KOPT-K1 (cell line): Measurements from ENCODE around the gene ETV6.
"Not testable (repeated sequence)": the region's sequence is repeated elsewhere in the genome, so short reads cannot be mapped to it uniquely, and the experiment has no call there.

Experiments used
- H3K27ac ChIP-seq: fragments of 200-600 bp; sonication (generic); 2 replicates; pipeline ENCODE4 v1.5.1; 2016; ENCODE audit warnings: antibody characterized with exemption, mild to moderate bottlenecking, low read depth, low read length; ENCODE audit not compliant: poor library complexity, severe bottlenecking
- H3K36me3 ChIP-seq: fragments of 200-600 bp; sonication (generic); 2 replicates; pipeline ENCODE4 v1.5.1; 2017; ENCODE audit warnings: antibody characterized with exemption, mild to moderate bottlenecking, low read length, moderate library complexity; ENCODE audit not compliant: insufficient read depth
- H3K9me3 ChIP-seq: fragments of 200-600 bp; sonication (generic); 2 replicates; pipeline ENCODE4 v1.5.1; 2017; ENCODE audit warnings: antibody characterized with exemption, low read length, mild to moderate bottlenecking; ENCODE audit not compliant: insufficient read depth, poor library complexity, severe bottlenecking

Gene ETV6

DNA sequence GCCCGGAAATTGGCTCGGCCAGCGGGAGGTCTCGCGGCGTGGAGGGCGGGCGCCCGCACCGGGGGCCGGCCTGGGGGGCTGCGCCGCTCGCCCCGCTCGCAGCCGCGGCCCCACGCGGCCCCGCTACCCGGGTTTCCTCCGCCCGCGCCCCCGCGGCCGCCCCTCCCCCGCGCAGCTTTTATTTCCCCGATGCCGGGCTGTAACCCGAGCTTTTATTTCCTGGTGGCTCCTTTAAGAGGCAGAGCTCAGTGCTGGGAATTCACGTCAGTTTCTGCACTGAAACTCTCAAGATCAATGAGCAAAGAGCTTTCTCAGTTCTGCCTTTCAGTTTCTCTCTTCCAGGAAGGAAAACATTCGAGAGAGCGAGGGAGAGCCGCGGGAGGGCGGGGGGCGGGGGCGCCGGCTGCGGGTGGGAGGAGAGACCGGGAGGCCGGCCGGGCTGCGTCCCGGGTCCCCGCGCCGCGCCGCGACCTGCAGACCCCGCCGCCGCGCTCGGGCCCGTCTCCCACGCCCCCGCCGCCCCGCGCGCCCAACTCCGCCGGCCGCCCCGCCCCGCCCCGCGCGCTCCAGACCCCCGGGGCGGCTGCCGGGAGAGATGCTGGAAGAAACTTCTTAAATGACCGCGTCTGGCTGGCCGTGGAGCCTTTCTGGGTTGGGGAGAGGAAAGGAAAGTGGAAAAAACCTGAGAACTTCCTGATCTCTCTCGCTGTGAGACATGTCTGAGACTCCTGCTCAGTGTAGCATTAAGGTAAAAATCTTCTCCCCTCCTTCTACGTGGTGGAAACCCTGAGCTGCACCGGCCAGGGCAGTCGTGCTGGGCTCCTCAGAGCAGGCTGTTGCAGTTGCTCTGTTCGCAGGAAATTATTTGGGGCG is at the start of gene ETV6:
Gene ETV6, plus strand, starts transcription at position 262 of the 873 bp plus-strand sequence. Its CDS starts 454 bp downstream, at position 716.
- Histone ChIP-seq H3K27ac (peak within 1 kb of the TSS; percentile 96), H3K9me3 (no peaks in the 10 kb centered on the region), H3K36me3 (no peaks in the 10 kb centered on the region)

DNA sequence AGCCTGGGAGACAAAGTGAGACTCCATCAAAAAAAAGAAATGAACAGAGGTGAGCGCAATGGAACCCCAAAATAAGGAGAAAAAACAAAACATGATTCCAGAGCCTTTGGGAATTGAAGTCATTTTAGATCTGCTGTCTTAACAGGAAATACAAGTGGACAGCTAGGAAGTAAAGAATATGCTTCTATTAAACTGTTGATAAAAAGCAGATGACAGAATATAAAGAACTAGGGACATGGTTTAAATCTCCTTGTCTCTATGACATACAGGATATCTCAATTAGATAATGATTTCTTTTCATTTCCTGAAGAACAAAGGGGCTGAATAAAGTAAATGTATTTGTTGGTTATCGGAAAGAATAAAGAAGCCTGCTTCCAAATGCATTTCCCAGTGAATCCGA is 49.3 kb upstream of the ETV6 start:
- no peaks in the 10 kb centered on the region for H3K9me3 ChIP-seq
- no peak overlapping the region for H3K27ac ChIP-seq

DNA sequence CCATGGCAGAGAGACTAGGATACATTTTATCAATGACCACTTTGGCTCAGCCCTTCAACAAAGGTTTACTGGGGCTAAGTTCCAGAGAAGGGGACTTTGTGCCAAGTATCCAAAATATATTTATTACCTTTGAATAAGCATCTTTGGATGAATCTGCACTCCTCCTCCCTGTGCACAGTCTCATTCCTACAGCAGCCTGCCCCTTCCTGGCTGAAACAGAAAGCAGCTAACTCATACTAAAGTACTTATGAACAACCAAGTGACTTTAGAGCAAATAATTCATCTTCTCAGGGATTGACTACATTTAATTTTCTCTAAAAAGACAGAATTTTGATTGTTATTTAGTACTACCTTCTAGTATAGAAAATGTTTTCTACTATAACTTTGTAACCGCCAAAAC is 47.8 kb upstream of the ETV6 start:
- Histone ChIP-seq H3K36me3 (no peaks in the 10 kb centered on the region), H3K27ac (peak overlapping the region; percentile 55), H3K9me3 (no peaks in the 10 kb centered on the region)

More for the DNA sequence above, 49.3 kb upstream of the ETV6 start:
- H3K36me3 ChIP-seq, result no peaks in the 10 kb centered on the region

DNA sequence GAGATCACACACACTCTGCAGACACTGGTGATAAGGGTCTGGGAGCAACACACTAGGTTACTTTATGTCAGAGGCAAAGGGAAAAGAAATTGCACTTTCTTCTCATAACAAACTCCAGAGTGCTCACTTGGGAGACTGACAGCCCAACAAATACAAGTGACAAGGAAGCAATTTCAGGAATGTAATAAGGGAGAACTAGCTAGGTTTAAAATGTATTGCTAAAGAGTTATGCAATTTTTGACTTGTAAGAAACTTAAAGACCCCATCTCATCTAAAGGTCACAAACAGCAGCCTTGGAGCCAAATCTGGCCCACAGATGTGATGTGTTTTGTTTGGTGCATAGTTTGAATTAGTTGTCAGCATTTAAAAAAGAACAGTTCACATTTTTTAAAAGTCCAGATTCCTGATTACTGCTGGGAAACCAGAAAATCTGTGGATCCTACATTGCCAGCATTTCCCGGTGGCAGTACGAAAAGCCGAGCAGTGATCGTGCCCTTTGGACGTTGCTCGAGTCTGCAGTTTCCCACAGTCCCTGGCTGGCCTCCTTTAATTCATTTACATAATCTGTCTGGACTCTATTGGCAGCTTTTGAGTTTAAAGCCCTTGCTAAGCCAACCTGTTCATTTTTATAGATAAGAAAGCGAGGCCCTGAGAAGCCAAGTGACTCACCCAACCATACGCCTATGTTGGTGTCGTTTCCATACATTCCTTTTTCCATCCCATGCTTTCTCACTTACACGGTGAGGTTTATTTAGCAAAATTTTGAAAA is 42.0 kb upstream of the ETV6 start:
- H3K27ac ChIP-seq, result no peak overlapping the region
- no peaks in the 10 kb centered on the region for H3K36me3 ChIP-seq
- H3K9me3 ChIP-seq, result no peaks in the 10 kb centered on the region

DNA sequence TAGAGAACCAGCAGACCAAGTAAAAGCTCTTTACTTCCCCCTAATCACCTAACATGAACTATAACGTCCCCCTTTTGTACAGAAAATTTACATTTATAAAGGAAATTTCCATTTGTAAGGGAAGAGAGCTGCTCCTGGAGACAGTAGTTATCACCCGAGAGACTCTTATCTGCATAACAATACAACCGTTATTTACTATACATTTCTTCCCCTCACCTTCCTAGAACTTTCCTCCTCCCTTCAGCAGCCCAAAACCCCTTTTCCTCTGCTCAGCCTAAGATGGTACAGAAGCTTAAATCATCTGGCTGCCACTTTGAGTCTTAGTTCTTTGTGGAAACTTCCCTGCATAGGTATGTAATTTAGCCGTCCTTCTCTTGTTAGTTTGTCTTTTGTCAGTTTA is 40.4 kb upstream of the ETV6 start:
- Histone ChIP-seq H3K36me3 (no peaks in the 10 kb centered on the region), H3K27ac (no peak overlapping the region), H3K9me3 (no peaks in the 10 kb centered on the region)

DNA sequence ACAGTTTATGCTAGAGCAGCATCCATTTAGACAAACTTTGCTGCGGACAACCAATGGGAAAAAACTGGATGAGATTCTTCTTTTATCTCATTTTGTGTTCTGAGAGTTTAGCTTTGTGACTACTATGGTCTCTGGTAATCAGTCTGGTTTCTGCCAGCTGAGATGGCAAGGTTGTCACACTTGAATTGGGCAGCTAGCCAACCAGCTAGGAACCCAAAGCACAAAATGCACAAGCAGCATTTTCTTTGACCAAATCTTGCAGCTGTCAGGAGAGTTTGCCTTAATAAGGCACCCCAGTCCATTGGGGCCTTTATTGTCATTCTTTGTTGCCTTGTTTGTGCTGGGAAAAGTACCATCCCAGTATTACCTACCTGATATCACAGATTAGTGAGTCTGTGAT is 34.0 kb upstream of the ETV6 start:
- Histone ChIP-seq H3K36me3 (no peaks in the 10 kb centered on the region), H3K9me3 (no peaks in the 10 kb centered on the region), H3K27ac (no peak overlapping the region)

DNA sequence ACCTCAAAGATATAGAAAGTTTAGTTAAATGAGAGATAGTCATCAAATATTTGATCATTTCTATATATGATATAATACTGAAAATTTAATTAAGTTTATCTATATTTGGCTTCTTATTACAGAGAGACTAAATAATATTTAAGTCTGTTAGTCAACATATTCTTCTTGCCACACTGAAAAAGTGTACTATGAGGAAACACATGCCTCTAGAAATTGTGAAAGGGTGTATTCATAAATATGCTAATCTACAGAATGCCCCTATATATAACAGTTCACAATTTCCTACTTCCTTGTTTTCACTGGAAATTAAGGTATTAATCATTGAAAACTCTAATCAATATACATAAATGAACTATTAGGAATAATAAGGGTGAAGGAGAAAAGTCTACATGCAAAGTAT is 31.4 kb upstream of the ETV6 start:
- Histone ChIP-seq H3K27ac (no peak overlapping the region), H3K9me3 (no peaks in the 10 kb centered on the region), H3K36me3 (no peaks in the 10 kb centered on the region)

DNA sequence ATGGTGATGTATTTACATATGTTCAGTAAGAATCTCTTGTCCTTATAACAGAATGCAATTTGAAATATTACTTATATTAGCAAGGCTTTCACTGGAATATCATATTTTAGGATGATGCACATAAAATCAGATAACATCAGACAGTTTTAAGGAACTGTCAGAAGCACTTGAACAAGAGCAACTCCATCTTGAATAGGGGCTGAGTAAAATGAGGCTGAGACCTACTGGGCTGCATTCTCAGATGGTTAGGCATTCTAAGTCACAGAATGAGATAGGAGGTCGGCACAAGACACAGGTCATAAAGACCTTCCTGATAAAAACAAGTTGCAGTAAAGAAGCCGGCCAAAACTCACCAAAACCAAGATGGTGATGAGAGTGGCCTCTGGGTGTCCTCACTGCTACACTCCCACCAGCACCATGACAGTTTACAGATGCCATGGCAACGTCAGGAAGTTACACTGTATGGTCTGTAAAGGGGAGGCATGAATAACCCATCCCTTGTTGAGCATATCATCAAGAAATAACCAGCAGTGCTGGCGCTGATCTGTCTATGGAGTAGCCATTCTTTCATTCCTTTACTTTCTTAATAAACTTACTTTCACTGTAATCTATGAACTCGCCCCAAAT is 27.6 kb upstream of the ETV6 start:
- H3K9me3 ChIP-seq, result no peaks in the 10 kb centered on the region
- no peaks in the 10 kb centered on the region for H3K36me3 ChIP-seq
- no peak overlapping the region for H3K27ac ChIP-seq

DNA sequence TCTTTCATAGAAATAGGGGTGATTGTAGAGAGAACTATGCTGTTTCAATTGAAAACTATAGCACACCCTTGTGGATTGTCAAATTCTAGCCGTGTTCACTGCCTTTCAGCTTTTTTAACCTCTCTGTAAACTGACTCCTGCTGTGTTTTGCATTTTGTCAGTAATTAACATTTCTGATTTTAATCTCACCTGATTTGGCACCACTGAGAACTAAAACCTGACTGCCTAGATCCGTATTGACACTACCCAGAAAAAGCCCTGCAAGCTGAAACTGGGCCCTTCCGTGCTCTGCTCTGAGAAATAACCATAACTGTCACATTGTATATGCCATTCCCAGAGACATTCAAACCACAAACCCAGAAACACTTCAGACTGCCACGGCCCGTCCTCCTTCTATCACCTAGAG is 26.6 kb upstream of the ETV6 start:
- Histone ChIP-seq H3K9me3 (no peaks in the 10 kb centered on the region), H3K27ac (peak overlapping the region; percentile 34), H3K36me3 (no peaks in the 10 kb centered on the region)

DNA sequence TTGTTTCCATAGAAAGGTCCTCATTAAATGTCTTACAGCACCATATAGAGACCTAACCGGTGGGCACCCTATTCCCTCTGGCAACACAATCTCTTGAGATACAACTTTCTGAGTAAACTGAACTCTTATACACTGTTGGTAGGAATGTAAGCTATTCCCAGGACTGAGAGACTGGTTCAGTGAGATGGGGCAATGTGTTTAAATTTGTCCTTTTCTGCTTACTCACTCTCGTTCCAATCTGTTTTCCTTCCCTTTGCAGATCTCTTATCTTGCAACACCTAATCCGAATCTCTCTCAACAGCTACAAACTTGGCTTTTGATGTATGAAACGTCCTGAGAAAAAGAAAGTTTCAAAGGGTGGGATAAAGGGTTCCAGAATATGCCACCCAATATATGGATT is 26.1 kb upstream of the ETV6 start:
- Histone ChIP-seq H3K27ac (peak overlapping the region; percentile 34), H3K9me3 (no peaks in the 10 kb centered on the region), H3K36me3 (no peaks in the 10 kb centered on the region)

DNA sequence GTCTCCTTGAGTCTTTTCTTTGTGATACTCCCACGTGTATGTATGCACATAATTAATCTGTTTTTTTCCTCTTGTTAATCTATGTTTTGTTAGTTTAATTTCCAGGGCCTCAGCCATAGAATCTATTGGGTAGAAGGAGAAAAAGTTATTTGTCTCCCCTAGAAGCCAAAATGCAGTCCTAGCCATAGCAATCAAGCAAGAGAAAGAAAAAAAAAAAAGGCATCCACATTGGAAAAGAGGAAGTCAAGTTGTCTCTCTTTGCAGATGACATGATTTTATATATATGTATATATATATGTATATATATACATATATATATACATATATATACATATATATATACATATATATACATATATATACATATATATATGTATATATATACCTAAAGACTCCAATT is 25.4 kb upstream of the ETV6 start:
- Histone ChIP-seq H3K27ac (no peak overlapping the region), H3K9me3 (no peaks in the 10 kb centered on the region), H3K36me3 (no peaks in the 10 kb centered on the region)

DNA sequence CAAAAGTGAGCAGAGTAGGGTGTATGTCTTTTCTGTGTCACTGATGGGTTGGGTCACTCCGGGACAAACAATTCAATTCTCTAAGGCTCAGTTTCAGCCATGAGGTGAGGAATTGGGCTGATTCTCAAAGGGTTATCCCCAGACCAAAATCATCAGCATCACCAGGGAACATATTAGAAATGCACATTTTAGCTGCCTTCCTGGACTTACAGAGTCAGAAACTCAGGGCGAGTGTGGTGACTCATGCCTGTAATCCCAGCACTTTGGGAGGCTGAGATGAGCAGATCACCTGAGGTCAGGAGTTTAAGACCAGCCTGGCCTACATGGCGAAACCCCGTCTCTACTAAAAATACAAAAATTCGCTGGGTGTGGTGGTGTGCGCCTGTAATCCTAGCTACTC is 21.8 kb upstream of the ETV6 start:
- H3K9me3 ChIP-seq, H3K27ac ChIP-seq, H3K36me3 ChIP-seq: not testable (repeated sequence)

DNA sequence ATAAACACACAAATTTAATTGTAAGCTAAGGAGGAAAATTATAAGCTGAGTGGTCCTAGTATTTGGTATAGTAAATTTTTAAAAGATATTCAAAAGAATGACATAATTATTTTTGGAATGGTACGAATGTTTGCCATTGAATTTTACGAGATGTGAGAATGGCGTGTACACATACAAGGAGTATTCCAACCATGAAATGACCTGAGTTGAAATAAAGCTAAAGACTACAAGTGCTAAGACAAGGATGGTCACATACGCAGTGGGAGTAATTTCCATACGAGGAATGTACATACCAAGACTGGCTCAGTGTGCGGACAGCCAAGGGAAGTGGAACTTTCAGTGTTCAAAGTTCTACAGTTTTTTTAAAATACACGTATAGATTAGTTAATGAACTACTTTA is 21.1 kb upstream of the ETV6 start:
- H3K36me3 ChIP-seq, result no peaks in the 10 kb centered on the region
- no peak overlapping the region for H3K27ac ChIP-seq
- H3K9me3 ChIP-seq, result no peaks in the 10 kb centered on the region

DNA sequence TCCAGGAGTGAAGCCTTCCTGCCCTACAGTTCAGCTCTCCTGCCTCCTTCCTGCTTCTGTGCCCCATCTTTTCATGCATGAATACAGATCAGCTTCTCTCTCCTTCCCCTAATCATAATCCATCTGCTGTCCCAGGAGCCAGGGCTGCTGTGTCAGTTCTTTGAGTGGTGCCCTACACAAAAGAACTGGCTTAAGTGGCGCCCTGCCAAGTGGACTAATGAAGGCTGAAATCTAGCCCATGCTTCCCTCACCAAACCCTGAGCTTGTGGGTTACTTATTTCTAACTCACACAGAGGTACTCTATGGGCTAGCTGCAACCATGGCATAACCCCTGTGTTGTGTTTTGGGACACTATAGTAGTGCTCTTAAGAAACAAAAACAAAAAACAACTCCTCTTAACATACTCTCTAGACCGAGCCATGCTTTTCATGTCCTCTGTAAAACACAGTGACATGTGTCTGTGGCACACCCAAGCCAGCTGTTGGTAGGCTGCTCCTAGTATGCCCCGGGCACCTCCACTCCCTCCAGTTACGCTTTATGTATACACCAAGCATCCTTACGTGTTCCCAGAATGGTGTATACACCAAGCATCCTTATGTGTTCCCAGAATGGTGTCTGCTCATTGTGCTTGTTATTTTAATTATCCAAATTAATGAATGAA is 19.3 kb upstream of the ETV6 start:
- no peaks in the 10 kb centered on the region for H3K36me3 ChIP-seq

DNA sequence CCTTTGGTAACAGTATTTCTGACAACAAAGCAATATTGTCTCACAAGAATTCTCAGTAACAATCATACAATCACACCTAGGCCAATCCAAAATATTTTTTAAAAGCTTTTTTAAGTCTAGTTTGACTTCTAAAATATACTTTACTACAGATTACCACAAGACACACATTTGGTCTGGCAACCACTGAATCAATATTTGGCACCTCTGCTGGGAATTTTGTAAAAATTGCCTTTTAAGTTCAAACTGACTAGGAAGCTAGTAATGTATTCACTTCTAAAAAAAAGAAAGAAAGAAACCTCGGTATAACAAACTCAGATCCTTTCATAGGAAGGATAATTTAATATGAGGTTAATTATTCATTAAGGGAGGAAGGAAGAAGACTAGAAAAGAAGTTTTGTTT is 18.2 kb upstream of the ETV6 start:
- Histone ChIP-seq H3K36me3 (no peaks in the 10 kb centered on the region), H3K9me3 (peaks cover 11% of the 10 kb centered on the region), H3K27ac (no peak overlapping the region)

More for the DNA sequence above, 19.3 kb upstream of the ETV6 start:
- Histone ChIP-seq H3K9me3 (no peaks in the 10 kb centered on the region), H3K27ac (no peak overlapping the region)
